ENCODE results near the gene GPR173. TPM values are rescaled to one million over a fixed set of nuclear protein-coding genes. Genes with fewer than 3 reads are reported as not detected.

Gene GPR173
- total RNA-seq, 6 experiments from 2014 or later, result 0.13 to 0.51 (median 0.23) TPM; not detected in 3

DNA sequence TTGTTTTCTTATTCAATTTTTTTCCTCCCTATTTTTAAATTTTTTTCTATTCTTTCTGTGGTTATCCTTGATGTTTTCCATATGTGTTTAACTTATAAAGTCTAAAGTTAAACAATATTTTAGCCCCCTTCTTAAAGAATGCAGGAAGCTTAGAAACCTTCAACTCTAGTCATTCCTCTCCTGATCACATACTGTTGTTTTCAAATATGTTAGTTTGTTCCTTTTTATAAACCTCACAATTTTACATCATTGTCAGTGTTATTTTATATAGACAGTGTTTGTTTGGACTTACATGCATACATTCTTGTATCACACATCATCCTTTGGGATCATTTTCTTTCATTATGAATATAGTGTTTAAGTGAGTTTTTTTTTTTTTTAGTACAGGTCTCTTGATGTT, 76.9 kb downstream of the GPR173 start:
- TF ChIP-seq POLR2A (IDR thresholded peaks at IDR 0.05), result no peak
- TF ChIP-seq, protein P1, sequence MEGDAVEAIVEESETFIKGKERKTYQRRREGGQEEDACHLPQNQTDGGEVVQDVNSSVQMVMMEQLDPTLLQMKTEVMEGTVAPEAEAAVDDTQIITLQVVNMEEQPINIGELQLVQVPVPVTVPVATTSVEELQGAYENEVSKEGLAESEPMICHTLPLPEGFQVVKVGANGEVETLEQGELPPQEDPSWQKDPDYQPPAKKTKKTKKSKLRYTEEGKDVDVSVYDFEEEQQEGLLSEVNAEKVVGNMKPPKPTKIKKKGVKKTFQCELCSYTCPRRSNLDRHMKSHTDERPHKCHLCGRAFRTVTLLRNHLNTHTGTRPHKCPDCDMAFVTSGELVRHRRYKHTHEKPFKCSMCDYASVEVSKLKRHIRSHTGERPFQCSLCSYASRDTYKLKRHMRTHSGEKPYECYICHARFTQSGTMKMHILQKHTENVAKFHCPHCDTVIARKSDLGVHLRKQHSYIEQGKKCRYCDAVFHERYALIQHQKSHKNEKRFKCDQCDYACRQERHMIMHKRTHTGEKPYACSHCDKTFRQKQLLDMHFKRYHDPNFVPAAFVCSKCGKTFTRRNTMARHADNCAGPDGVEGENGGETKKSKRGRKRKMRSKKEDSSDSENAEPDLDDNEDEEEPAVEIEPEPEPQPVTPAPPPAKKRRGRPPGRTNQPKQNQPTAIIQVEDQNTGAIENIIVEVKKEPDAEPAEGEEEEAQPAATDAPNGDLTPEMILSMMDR (IDR thresholded peaks at IDR 0.05), result no peak
- intact Hi-C loops (cut with DNase I), result no loop called here

DNA sequence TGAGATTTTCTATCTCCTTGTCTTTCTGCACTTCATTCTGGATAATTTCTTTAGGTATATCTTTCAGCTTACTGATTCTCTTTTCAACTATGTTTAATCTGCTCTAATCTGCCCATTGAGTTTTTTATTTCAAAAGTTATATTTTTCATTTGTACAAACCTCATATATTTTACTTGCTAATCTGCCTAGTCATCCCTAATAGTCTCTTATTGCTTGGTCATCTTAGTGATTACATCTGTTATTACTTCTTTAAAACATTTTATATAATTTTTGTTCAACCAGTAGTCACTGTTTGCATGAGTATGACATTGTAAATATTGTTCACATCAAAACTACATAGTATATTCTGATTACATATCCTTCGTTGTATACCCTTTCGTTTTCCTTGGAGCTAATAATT, 77.8 kb downstream of the GPR173 start:
- no peak overlapping the region for H3K27ac ChIP-seq
- H3K4me1 ChIP-seq, result no peaks in the 10 kb centered on the region
- WGBS (ENCODE audit: insufficient coverage, low coverage, low lambda C conversion rate, missing lambda C conversion rate), result 66% methylated on average over 2 of the region's 2 CpGs
- H3K27me3 ChIP-seq, result no peaks in the 10 kb centered on the region
- ATAC-seq, result no peak
- no peak overlapping the region for H3K4me3 ChIP-seq
- TF ChIP-seq, protein P1 (IDR thresholded peaks at IDR 0.05), result no peak
- TF ChIP-seq POLR2A (IDR thresholded peaks at IDR 0.05), result no peak
- no peaks in the 10 kb centered on the region for H3K9me3 ChIP-seq
- intact Hi-C loops (cut with DNase I), result no loop called here
- DNase-seq, result no peak
- H3K36me3 ChIP-seq, result no peaks in the 10 kb centered on the region

More for the DNA sequence above, 76.9 kb downstream of the GPR173 start:
- H3K27me3 ChIP-seq, result no peaks in the 10 kb centered on the region
- H3K27ac ChIP-seq, result no peak overlapping the region
- no peak for ATAC-seq
- H3K9me3 ChIP-seq, result no peaks in the 10 kb centered on the region
- H3K4me3 ChIP-seq, result no peak overlapping the region
- no peaks in the 10 kb centered on the region for H3K36me3 ChIP-seq
- no peaks in the 10 kb centered on the region for H3K4me1 ChIP-seq
- no peak for DNase-seq

DNA sequence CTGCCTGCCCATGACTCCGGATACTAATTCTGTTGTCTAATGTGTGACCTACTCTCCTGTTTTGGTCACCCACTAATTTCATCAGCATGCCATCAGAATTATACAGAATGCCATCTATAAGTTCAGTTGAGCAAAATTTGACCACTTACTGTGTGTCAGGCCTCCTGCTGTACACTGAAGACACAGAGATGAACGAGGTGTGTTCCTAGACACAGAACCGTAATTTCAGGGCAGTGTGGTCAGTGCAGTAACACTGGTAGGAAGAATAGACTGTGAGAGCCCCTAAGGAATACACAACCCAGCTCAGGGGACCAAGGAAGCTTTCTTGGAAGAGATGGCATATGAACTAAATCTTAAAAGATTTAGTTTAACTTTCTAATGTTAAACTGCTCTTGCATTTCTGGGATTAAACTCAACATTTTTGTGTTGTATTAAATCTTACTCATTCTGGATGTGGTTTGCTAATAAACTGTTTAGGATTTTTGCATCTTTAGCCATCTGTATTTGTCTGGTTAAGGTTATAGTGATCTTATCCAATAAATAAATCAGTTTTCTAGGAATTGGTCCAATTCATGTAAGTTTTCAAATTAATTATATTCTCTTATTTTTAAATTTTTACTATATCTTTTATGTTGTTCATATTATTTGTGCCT, 79.6 kb downstream of the GPR173 start:
- H3K36me3 ChIP-seq, result no peaks in the 10 kb centered on the region
- H3K27me3 ChIP-seq, result no peaks in the 10 kb centered on the region
- TF ChIP-seq POLR2A (IDR thresholded peaks at IDR 0.05), result no peak
- TF ChIP-seq, protein P1 (IDR thresholded peaks at IDR 0.05), result no peak
- DNase-seq, result no peak
- ATAC-seq, result no peak
- H3K4me1 ChIP-seq, result no peaks in the 10 kb centered on the region
- WGBS (ENCODE audit: insufficient coverage, low coverage, low lambda C conversion rate, missing lambda C conversion rate), result 69% methylated on average over 2 of the region's 3 CpGs
- intact Hi-C loops (cut with DNase I), result no loop called here
- H3K9me3 ChIP-seq, result no peaks in the 10 kb centered on the region
- H3K27ac ChIP-seq, result no peak overlapping the region
- H3K4me3 ChIP-seq, result no peak overlapping the region

Small RNA genes lying within 50 kb of the gene (small RNA-seq; reads per million reads assigned to genes)
- 0 reads per million in 2 experiments for gene AL591212.2

Other genes with a start within 250 kb of the GPR173 start
- not detected for gene XAGE5, start 237.5 kb upstream of the GPR173 start, total RNA-seq
- not detected for gene XAGE3, start 180.7 kb upstream of the GPR173 start, total RNA-seq
- gene FAM156B, start 151.5 kb upstream of the GPR173 start, total RNA-seq, result 10 to 100 TPM in 1 of 6 experiments, 1 to 10 TPM in 5; 2.6 to 12.4 (median 4.0) TPM
- gene FAM156A, start 90.3 kb upstream of the GPR173 start, total RNA-seq, result 1 to 10 TPM; 4.5 to 9.7 (median 6.7) TPM
- 1 to 10 TPM; 2.8 to 8.8 (median 4.9) TPM for gene TSPYL2, start 33.6 kb downstream of the GPR173 start, total RNA-seq
- gene KANTR, start 45.4 kb downstream of the GPR173 start, total RNA-seq, result 1 to 10 TPM; 2.2 to 6.1 (median 4.0) TPM
- 10 to 100 TPM; 27.9 to 61.6 (median 50.6) TPM for gene KDM5C, start 176.4 kb downstream of the GPR173 start, total RNA-seq
- gene IQSEC2, start 232.8 kb downstream of the GPR173 start, total RNA-seq, result 1 to 10 TPM; 1.9 to 2.8 (median 2.2) TPM